Measurements from ENCODE around the gene PTPRF. TPM values are rescaled to one million over a fixed set of nuclear protein-coding genes. Genes with fewer than 3 reads are reported as not detected.

The PTPRF gene
- total and polyA plus RNA-seq, 2 experiments from 2014 or later, result 96.0 to 115 TPM

DNA sequence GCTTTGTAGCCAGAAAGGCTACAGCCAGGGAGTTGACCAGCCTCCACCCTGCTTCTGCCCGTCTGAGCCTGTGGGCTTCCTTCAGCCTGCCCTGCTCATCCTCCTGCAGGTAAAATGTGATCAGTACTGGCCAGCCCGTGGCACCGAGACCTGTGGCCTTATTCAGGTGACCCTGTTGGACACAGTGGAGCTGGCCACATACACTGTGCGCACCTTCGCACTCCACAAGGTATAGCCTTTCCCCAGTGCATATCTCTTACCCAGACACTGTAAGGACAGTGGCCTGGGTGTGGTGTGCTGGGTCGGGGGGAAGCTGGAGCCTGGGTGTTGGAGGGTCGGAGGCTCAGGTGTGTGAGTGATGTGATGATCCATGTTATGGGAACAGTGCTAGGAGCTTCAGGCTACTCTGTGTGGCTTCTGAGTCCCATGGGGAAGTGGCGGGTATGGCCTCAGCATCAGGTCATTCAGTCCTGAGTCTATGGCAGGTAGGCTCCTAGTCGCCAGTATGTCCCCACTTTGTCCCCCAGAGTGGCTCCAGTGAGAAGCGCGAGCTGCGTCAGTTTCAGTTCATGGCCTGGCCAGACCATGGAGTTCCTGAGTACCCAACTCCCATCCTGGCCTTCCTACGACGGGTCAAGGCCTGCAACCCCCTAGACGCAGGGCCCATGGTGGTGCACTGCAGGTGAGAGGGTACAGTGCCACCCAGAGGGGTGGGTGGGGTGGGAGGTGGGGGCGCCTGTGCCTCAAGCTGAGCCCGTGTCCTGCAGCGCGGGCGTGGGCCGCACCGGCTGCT is 88.0 kb downstream of the PTPRF start:
- WGBS (ENCODE audit: low lambda C conversion rate, missing lambda C conversion rate), result 97% methylated on average over 22 of the region's 22 CpGs
- TF ChIP-seq CTCF (IDR thresholded peaks at IDR 0.05; ENCODE audit: poor library complexity) (no peak), EZH2phosphoT487 (IDR thresholded peaks at IDR 0.05; ENCODE audit: low read depth, severe bottlenecking, unreplicated experiment) (no peak), EZH2 (IDR thresholded peaks at IDR 0.05; ENCODE audit: borderline replicate concordance) (no peak)
- no peak for DNase-seq (ENCODE audit: low spot score)
- H4K20me1 ChIP-seq (ENCODE audit: insufficient read depth, poor library complexity, severe bottlenecking), result no peaks in the 10 kb centered on the region
- no peak overlapping the region for H3K4me3 ChIP-seq
- no peaks in the 10 kb centered on the region for H3K9me3 ChIP-seq (ENCODE audit: low read depth)
- H3K9me2 ChIP-seq (replicated peaks; ENCODE audit: insufficient read depth), result no peaks in the 10 kb centered on the region
- H3K4me2 ChIP-seq, result no peak overlapping the region
- H3K27ac ChIP-seq, result no peak overlapping the region
- H3K36me3 ChIP-seq (replicated peaks; ENCODE audit: insufficient read depth, low read depth), result no peaks in the 10 kb centered on the region
- H2AFZ ChIP-seq, result no peak overlapping the region
- H3K4me1 ChIP-seq (ENCODE audit: insufficient read depth), result no peaks in the 10 kb centered on the region
- H3K79me2 ChIP-seq, result no peaks in the 10 kb centered on the region
- no peaks in the 10 kb centered on the region for H3K27me3 ChIP-seq

DNA sequence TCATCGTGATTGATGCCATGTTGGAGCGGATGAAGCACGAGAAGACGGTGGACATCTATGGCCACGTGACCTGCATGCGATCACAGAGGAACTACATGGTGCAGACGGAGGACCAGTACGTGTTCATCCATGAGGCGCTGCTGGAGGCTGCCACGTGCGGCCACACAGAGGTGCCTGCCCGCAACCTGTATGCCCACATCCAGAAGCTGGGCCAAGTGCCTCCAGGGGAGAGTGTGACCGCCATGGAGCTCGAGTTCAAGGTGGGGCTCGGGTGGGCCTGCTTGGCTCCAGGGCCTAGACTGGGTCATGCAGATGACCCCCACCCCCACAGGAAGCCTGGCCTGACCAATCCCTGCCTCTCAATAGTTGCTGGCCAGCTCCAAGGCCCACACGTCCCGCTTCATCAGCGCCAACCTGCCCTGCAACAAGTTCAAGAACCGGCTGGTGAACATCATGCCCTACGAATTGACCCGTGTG is 88.7 kb downstream of the PTPRF start:
- H3K27ac ChIP-seq, result no peak overlapping the region
- no peaks in the 10 kb centered on the region for H3K9me3 ChIP-seq (ENCODE audit: low read depth)
- no peaks in the 10 kb centered on the region for H3K27me3 ChIP-seq
- no peaks in the 10 kb centered on the region for H3K4me1 ChIP-seq (ENCODE audit: insufficient read depth)
- H4K20me1 ChIP-seq (ENCODE audit: insufficient read depth, poor library complexity, severe bottlenecking), result no peaks in the 10 kb centered on the region
- TF ChIP-seq CTCF (IDR thresholded peaks at IDR 0.05; ENCODE audit: poor library complexity), result no peak
- TF ChIP-seq EZH2phosphoT487 (IDR thresholded peaks at IDR 0.05; ENCODE audit: low read depth, severe bottlenecking, unreplicated experiment), result no peak
- TF ChIP-seq EZH2 (IDR thresholded peaks at IDR 0.05; ENCODE audit: borderline replicate concordance), result no peak
- H3K9me2 ChIP-seq (replicated peaks; ENCODE audit: insufficient read depth), result no peaks in the 10 kb centered on the region
- H3K4me3 ChIP-seq, result no peak overlapping the region
- no peak overlapping the region for H3K4me2 ChIP-seq
- H2AFZ ChIP-seq, result no peak overlapping the region
- no peak for DNase-seq (ENCODE audit: low spot score)
- H3K36me3 ChIP-seq (replicated peaks; ENCODE audit: insufficient read depth, low read depth), result no peaks in the 10 kb centered on the region
- WGBS (ENCODE audit: low lambda C conversion rate, missing lambda C conversion rate), result 95% methylated on average over 21 of the region's 21 CpGs
- H3K79me2 ChIP-seq, result no peaks in the 10 kb centered on the region

DNA sequence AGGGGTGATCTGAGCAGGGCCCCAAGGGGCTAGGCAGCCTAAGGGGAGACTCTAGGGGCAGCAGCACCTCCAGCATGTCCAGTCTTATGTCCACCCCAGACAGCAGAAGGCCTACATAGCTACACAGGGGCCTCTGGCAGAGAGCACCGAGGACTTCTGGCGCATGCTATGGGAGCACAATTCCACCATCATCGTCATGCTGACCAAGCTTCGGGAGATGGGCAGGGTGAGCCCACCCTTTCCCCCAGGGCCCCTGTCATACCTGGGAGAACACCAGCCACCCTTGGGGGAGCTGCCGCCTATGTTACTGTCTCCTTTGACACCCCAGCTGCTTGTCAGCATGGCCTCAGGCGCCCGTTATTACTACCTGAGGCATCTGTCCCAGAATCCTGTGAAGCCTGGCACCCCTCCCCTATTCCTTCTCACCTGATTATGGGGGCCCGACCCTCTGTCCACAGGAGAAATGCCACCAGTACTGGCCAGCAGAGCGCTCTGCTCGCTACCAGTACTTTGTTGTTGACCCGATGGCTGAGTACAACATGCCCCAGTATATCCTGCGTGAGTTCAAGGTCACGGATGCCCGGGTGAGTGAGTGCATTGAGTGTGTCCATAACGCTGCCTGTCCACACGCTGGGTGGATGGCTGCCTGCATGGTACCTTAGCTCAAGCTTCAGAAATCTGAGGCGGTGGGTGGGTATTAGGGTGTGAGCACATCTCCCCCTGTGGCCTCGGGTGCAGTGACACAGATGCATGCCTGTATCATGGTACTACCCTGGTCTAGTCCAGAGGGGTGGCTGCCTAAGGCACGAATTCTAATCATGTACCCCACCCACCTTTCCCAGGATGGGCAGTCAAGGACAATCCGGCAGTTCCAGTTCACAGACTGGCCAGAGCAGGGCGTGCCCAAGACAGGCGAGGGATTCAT is 89.6 kb downstream of the PTPRF start:
- H3K27ac ChIP-seq, result no peak overlapping the region
- no peaks in the 10 kb centered on the region for H3K79me2 ChIP-seq
- no peaks in the 10 kb centered on the region for H4K20me1 ChIP-seq (ENCODE audit: insufficient read depth, poor library complexity, severe bottlenecking)
- H3K9me2 ChIP-seq (replicated peaks; ENCODE audit: insufficient read depth), result no peaks in the 10 kb centered on the region
- 95% methylated on average over 22 of the region's 22 CpGs for WGBS (ENCODE audit: low lambda C conversion rate, missing lambda C conversion rate)
- H2AFZ ChIP-seq, result no peak overlapping the region
- H3K4me3 ChIP-seq, result no peak overlapping the region
- no peaks in the 10 kb centered on the region for H3K4me1 ChIP-seq (ENCODE audit: insufficient read depth)
- TF ChIP-seq EZH2phosphoT487 (IDR thresholded peaks at IDR 0.05; ENCODE audit: low read depth, severe bottlenecking, unreplicated experiment), result no peak
- TF ChIP-seq CTCF (IDR thresholded peaks at IDR 0.05; ENCODE audit: poor library complexity), result no peak
- no peak for TF ChIP-seq EZH2 (IDR thresholded peaks at IDR 0.05; ENCODE audit: borderline replicate concordance)
- no peaks in the 10 kb centered on the region for H3K27me3 ChIP-seq
- H3K36me3 ChIP-seq (replicated peaks; ENCODE audit: insufficient read depth, low read depth), result no peaks in the 10 kb centered on the region
- H3K9me3 ChIP-seq (ENCODE audit: low read depth), result no peaks in the 10 kb centered on the region
- DNase-seq (ENCODE audit: low spot score), result no peak
- no peak overlapping the region for H3K4me2 ChIP-seq

All from hepatocyte (in vitro differentiated cells).